Measurements from ENCODE around the gene MRPL27.

The MRPL27 gene

GRCh38 chr17:50382931-50383330 lies 9.9 kb upstream of the MRPL27 start:
- DNase-seq, result no peak

GRCh38 chr17:50381920-50382319 lies 8.9 kb upstream of the MRPL27 start:
- DNase-seq, result no peak

- DNase-seq, result no peak
Measured at GRCh38 chr17:50381260-50381815, 8.4 kb upstream of the MRPL27 start.

GRCh38 chr17:50380369-50381259 lies 7.6 kb upstream of the MRPL27 start:
- no peak for DNase-seq

GRCh38 chr17:50379351-50380132 lies 6.6 kb upstream of the MRPL27 start:
- no peak for DNase-seq

GRCh38 chr17:50375858-50376538 lies 3.0 kb upstream of the MRPL27 start:
- DNase-seq, result no peak

GRCh38 chr17:50373705-50374104 lies 721 bp upstream of the MRPL27 start:
- DNase-seq, result no peak

GRCh38 chr17:50372222-50372757 lies 694 bp downstream of the MRPL27 start:
- DNase-seq, result no peak

- no peak for DNase-seq
Measured at GRCh38 chr17:50371526-50371925, 1.5 kb downstream of the MRPL27 start.

GRCh38 chr17:50370052-50370451 lies 2.9 kb downstream of the MRPL27 start:
- DNase-seq, result no peak

- DNase-seq, result peak; percentile 42
Measured at GRCh38 chr17:50367401-50367800, 5.6 kb downstream of the MRPL27 start.

- peak; percentile 56 for DNase-seq
Measured at GRCh38 chr17:50365649-50366393, 7.2 kb downstream of the MRPL27 start.

GRCh38 chr17:50365165-50365564 lies 7.8 kb downstream of the MRPL27 start:
- no peak for DNase-seq

- DNase-seq, result peak; percentile 46
Measured at GRCh38 chr17:50364715-50365114, 8.3 kb downstream of the MRPL27 start.

GRCh38 chr17:50364061-50364458 lies 8.9 kb downstream of the MRPL27 start:
- peak; percentile 55 for DNase-seq

- peak; percentile 56 for DNase-seq
Measured at GRCh38 chr17:50363217-50364060, 9.5 kb downstream of the MRPL27 start.

- DNase-seq, result no peak
Measured at GRCh38 chr17:50362661-50363060, 10.3 kb downstream of the MRPL27 start.

- peak; percentile 83 for DNase-seq
Measured at GRCh38 chr17:50361561-50362480, 11.2 kb downstream of the MRPL27 start.

- no peak for DNase-seq
Measured at GRCh38 chr17:50360486-50361115, 12.4 kb downstream of the MRPL27 start.

Measured in activated effector memory CD4-positive, alpha-beta T cell treated with anti-CD3 and anti-CD28 coated beads, Interleukin-2, amount 50 U/mL, for 16 hours (primary cell).